GM12878 (cell line): ENCODE results near the gene MED31. TPM values are rescaled to one million over a fixed set of nuclear protein-coding genes. Genes with fewer than 3 reads are reported as not detected.

Experiments used
- CHD1 ChIP-seq: IDR thresholded peaks from 2 replicates; pipeline ENCODE4 v1.6.1; 2012; ENCODE audit warnings: low read depth, low read length, improper control_type of control experiment
- MTA3 ChIP-seq: IDR thresholded peaks from 2 replicates; pipeline ENCODE4 v1.6.1; 2012; ENCODE audit warnings: low read length, inconsistent platforms, borderline replicate concordance
- POLR2A ChIP-seq: IDR thresholded peaks from 2 replicates; pipeline ENCODE4 v1.6.1; 2011; ENCODE audit warnings: low read depth, mild to moderate bottlenecking, low read length
- POLR2AphosphoS2 ChIP-seq: IDR thresholded peaks from 2 replicates; pipeline ENCODE4 v1.6.1; 2011; ENCODE audit warnings: low read depth, mild to moderate bottlenecking, low read length, improper control_type of control experiment, moderate library complexity
- RAD51 ChIP-seq: fragments of 450-650 bp; IDR thresholded peaks from 2 replicates; pipeline ENCODE4 v1.6.1; 2016; ENCODE audit warnings: moderate library complexity, mild to moderate bottlenecking, inconsistent platforms
- SMAD1 ChIP-seq: fragments of 450-650 bp; IDR thresholded peaks from 2 replicates; pipeline ENCODE4 v1.6.1; 2018; ENCODE audit warnings: mild to moderate bottlenecking, low read depth; ENCODE audit not compliant: partially characterized antibody
- TCF12 ChIP-seq: IDR thresholded peaks from 2 replicates; pipeline ENCODE4 v1.6.1; 2011; ENCODE audit warnings: low read depth, mild to moderate bottlenecking, low read length
- ZNF217 ChIP-seq: fragments of 450-650 bp; IDR thresholded peaks from 2 replicates; pipeline ENCODE4 v1.6.1; 2017; ENCODE audit warnings: antibody characterized with exemption, mild to moderate bottlenecking
- ZNF622 ChIP-seq: fragments of 450-650 bp; IDR thresholded peaks from 2 replicates; pipeline ENCODE4 v1.6.1; 2017; ENCODE audit warnings: mild to moderate bottlenecking, inconsistent platforms
- polyA plus RNA-seq, 11 experiments: library from polyadenylated mRNA; depleted of rRNA in 4 of 11; unstranded in 6 of 11; stranded (reverse) in 5 of 11; fragments of >200 nt; fragmentation: Nextera tagmentation in 4 of 11; fragmentation: Illumina TruSeq in 1 of 11; extraction: Ambion mirVana in 4 of 11; extraction: Trizol in 1 of 11; gene quantifications; 1 replicate in 1 of 11; 2 replicates in 10 of 11; pipeline versions ENCODE4 v1.2.1 to v1.2.3, GENCODE V29; 2011 to 2016; ENCODE audit warnings: inconsistent platforms in 2 of 11, missing spikeins in 2 of 11, low read depth in 1 of 11
- total RNA-seq, 4 experiments: library from RNA; depleted of rRNA in 3 of 4; stranded (reverse); fragments of >200 nt in 3 of 4; fragmentation: Illumina TruSeq in 1 of 4; extraction: Trizol in 1 of 4; gene quantifications; 2 replicates each; pipeline versions ENCODE4 v1.2.1 to v1.2.3, GENCODE V29; 2013 to 2021
- TF ChIP-seq, protein P1 (sequence below): fragments of 450-650 bp; IDR thresholded peaks from 2 replicates; pipeline ENCODE4 v1.6.1; 2016; ENCODE audit warnings: mild to moderate bottlenecking

Gene MED31
- total and polyA plus RNA-seq, 10 of the 15 experiments (the other 5 are each of a cell fraction or from before 2014, with no cell fraction given): 14.4 to 71.1 (median 34.6) TPM

GRCh38 chr17:6640536-6641246 is 10.7 kb downstream of the MED31 start, which contains the start of the genes KIAA0753 and TXNDC17 (continued):
- TF ChIP-seq, protein P1, sequence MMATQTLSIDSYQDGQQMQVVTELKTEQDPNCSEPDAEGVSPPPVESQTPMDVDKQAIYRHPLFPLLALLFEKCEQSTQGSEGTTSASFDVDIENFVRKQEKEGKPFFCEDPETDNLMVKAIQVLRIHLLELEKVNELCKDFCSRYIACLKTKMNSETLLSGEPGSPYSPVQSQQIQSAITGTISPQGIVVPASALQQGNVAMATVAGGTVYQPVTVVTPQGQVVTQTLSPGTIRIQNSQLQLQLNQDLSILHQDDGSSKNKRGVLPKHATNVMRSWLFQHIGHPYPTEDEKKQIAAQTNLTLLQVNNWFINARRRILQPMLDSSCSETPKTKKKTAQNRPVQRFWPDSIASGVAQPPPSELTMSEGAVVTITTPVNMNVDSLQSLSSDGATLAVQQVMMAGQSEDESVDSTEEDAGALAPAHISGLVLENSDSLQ: no peak
- TF ChIP-seq ZNF622 (no peak), TCF12 (peak; percentile 30; the same call in 1 of the 2 replicates), ZNF217 (no peak), POLR2AphosphoS2 (peak; percentile 97), RAD51 (no peak), CHD1 (no peak), POLR2A (peak; percentile 99), MTA3 (no peak), SMAD1 (peak; percentile 38)
- TF ChIP-seq, all 136 proteins: peak for 62
